WERI-Rb-1 (cell line): ENCODE data around the gene NFKBIL1.

Source experiments
- DNase-seq: peaks from one replicate; pipeline ENCODE4 v3.0.0-alpha.2; 2020
- H3K27ac ChIP-seq: fragments of 250-450 bp; sonication (Bioruptor Pico); 2 replicates; pipeline ENCODE4 v1.5.1; 2020; ENCODE audit warnings: mild to moderate bottlenecking, moderate library complexity
- H3K27me3 ChIP-seq: fragments of 250-450 bp; sonication (Bioruptor Pico); 2 replicates; pipeline ENCODE4 v1.5.1; 2021; ENCODE audit warnings: mild to moderate bottlenecking, low read depth, moderate library complexity; ENCODE audit not compliant: insufficient read depth, severe bottlenecking
- H3K36me3 ChIP-seq: fragments of 250-450 bp; sonication (Bioruptor Pico); 2 replicates; pipeline ENCODE4 v1.5.1; 2020; ENCODE audit warnings: mild to moderate bottlenecking, moderate library complexity
- H3K4me3 ChIP-seq: 2 replicates; pipeline ENCODE4 v1.5.1; 2011; ENCODE audit warnings: low read depth, mild to moderate bottlenecking, control low read depth, low read length
- H3K9me3 ChIP-seq: fragments of 250-450 bp; sonication (Bioruptor Pico); 2 replicates; pipeline ENCODE4 v1.5.1; 2021; ENCODE audit warnings: mild to moderate bottlenecking, moderate library complexity; ENCODE audit not compliant: severe bottlenecking
- CTCF ChIP-seq: IDR thresholded peaks from 2 replicates; pipeline ENCODE4 v1.5.1; 2011; ENCODE audit warnings: low read depth, mild to moderate bottlenecking, control low read depth, inconsistent platforms, low read length

Gene NFKBIL1

GRCh38 chr6:31575952-31576685, 28.7 kb downstream of the NFKBIL1 start:
- TF ChIP-seq CTCF, result no peak
- DNase-seq, result no peak
- Histone ChIP-seq H3K9me3 (no peaks in the 10 kb centered on the region), H3K27me3 (no peaks in the 10 kb centered on the region), H3K36me3 (no peaks in the 10 kb centered on the region), H3K4me3 (no peak overlapping the region), H3K27ac (no peak overlapping the region)

DNA sequence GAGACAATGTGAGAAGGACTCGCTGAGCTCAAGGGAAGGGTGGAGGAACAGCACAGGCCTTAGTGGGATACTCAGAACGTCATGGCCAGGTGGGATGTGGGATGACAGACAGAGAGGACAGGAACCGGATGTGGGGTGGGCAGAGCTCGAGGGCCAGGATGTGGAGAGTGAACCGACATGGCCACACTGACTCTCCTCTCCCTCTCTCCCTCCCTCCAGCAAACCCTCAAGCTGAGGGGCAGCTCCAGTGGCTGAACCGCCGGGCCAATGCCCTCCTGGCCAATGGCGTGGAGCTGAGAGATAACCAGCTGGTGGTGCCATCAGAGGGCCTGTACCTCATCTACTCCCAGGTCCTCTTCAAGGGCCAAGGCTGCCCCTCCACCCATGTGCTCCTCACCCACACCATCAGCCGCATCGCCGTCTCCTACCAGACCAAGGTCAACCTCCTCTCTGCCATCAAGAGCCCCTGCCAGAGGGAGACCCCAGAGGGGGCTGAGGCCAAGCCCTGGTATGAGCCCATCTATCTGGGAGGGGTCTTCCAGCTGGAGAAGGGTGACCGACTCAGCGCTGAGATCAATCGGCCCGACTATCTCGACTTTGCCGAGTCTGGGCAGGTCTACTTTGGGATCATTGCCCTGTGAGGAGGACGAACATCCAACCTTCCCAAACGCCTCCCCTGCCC, 29.6 kb downstream of the NFKBIL1 start:
- Histone ChIP-seq H3K9me3 (no peaks in the 10 kb centered on the region), H3K27me3 (no peaks in the 10 kb centered on the region), H3K36me3 (no peaks in the 10 kb centered on the region), H3K4me3 (no peak overlapping the region), H3K27ac (no peak overlapping the region)
- TF ChIP-seq CTCF, result no peak
- DNase-seq, result no peak

- no peak overlapping the region for H3K27ac ChIP-seq
- DNase-seq, result no peak
- no peaks in the 10 kb centered on the region for H3K9me3 ChIP-seq
- H3K27me3 ChIP-seq, result no peaks in the 10 kb centered on the region
- no peak for TF ChIP-seq CTCF
- no peak overlapping the region for H3K4me3 ChIP-seq
- H3K36me3 ChIP-seq, result no peaks in the 10 kb centered on the region
Observed at GRCh38 chr6:31577579-31577966, 30.2 kb downstream of the NFKBIL1 start.

GRCh38 chr6:31578184-31579118, 31.0 kb downstream of the NFKBIL1 start:
- Histone ChIP-seq H3K9me3 (no peaks in the 10 kb centered on the region), H3K4me3 (no peak overlapping the region), H3K36me3 (no peaks in the 10 kb centered on the region), H3K27me3 (no peaks in the 10 kb centered on the region), H3K27ac (no peak overlapping the region)
- no peak for TF ChIP-seq CTCF
- no peak for DNase-seq

DNA sequence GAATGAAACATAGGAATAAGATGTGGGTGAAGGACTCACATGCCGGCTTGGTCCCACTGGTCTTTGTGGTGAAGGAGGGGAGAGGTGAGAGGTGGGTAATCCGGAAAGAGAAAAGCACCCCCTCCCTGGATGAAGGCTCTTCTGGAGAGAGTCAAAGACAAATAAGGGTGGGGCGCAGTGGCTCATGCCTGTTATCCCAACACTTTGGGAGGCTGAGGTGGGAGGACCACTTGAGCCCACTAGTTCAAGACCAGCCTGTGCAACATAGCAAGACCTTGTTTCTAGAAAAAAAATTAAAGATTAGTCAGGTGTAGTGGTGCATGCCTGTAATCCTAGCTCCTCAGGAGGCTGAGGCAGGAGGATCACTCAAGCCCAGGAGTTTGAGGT, 31.7 kb downstream of the NFKBIL1 start:
- no peak overlapping the region for H3K27ac ChIP-seq
- no peak overlapping the region for H3K4me3 ChIP-seq
- no peak for DNase-seq
- no peaks in the 10 kb centered on the region for H3K36me3 ChIP-seq
- no peaks in the 10 kb centered on the region for H3K27me3 ChIP-seq
- H3K9me3 ChIP-seq, result no peaks in the 10 kb centered on the region
- no peak for TF ChIP-seq CTCF
